ENCODE measurements around the gene CRHBP.

DNA sequence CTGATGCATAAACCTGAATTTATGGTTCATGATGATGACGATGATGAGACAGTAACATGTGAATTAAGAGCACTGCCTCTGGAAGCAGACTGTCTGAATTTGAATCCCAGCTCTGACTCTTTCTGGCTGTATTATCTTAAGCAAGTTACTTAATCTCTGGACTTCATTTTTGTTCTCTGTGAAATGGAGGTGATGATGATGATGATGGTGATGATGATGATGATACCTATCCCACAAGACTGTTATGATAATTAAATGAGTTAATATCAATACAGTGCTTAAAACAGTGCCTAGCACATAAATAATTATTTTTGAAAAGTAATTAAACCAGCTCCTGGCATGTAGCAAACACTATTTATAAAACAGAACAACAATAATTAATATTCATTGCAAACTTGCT lies 64.1 kb downstream of the CRHBP start:
- TF ChIP-seq, protein P1, sequence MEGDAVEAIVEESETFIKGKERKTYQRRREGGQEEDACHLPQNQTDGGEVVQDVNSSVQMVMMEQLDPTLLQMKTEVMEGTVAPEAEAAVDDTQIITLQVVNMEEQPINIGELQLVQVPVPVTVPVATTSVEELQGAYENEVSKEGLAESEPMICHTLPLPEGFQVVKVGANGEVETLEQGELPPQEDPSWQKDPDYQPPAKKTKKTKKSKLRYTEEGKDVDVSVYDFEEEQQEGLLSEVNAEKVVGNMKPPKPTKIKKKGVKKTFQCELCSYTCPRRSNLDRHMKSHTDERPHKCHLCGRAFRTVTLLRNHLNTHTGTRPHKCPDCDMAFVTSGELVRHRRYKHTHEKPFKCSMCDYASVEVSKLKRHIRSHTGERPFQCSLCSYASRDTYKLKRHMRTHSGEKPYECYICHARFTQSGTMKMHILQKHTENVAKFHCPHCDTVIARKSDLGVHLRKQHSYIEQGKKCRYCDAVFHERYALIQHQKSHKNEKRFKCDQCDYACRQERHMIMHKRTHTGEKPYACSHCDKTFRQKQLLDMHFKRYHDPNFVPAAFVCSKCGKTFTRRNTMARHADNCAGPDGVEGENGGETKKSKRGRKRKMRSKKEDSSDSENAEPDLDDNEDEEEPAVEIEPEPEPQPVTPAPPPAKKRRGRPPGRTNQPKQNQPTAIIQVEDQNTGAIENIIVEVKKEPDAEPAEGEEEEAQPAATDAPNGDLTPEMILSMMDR (IDR thresholded peaks at IDR 0.05): no peak
- no peak for TF ChIP-seq EP300 (IDR thresholded peaks at IDR 0.05)
- TF ChIP-seq POLR2A (IDR thresholded peaks at IDR 0.05): no peak
